Measurements from ENCODE around the gene PFAS. TPM values are rescaled to one million over a fixed set of nuclear protein-coding genes. Genes with fewer than 3 reads are reported as not detected.

Gene PFAS
- total and polyA plus RNA-seq, 10 of the 15 experiments (the other 5 are each of a cell fraction or from before 2014, with no cell fraction given), result 13.9 to 122 (median 47.2) TPM

DNA sequence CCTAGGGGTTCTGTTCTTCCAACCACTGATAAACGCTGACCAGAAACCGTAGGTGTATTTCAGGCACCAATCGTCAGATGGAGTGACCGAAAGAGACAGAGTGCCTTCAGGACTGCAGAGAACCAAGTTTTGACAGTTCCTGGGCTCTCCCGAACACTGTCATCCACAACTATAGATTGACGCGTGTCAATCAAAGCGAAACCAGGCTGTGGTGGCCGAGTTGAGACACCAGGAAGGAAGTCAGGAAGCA lies 26.8 kb upstream of the PFAS start (continued):
- TF ChIP-seq CHD2 (IDR thresholded peaks at IDR 0.05; ENCODE audit: borderline replicate concordance, low read depth, low read length) (no peak), RFX5 (IDR thresholded peaks at IDR 0.05; ENCODE audit: low read depth, low read length) (no peak), JUNB (IDR thresholded peaks at IDR 0.05) (0 out of 2 replicates have a peak, but pooled peaks have one; percentile 2), KLF5 (IDR thresholded peaks at IDR 0.05; ENCODE audit: partially characterized antibody) (no peak), FOXK2 (IDR thresholded peaks at IDR 0.05) (no peak), POU2F2 (IDR thresholded peaks at IDR 0.05; ENCODE audit: borderline replicate concordance, low read depth, low read length) (no peak), YY1 (IDR thresholded peaks at IDR 0.05; ENCODE audit: low read depth, low read length) (no peak), SMC3 (IDR thresholded peaks at IDR 0.05; ENCODE audit: borderline replicate concordance, low read length) (no peak), NR2C2 (IDR thresholded peaks at IDR 0.05; ENCODE audit: borderline replicate concordance, control insufficient read depth, insufficient read length, low read depth) (no peak), NFIC (IDR thresholded peaks at IDR 0.05; ENCODE audit: low read depth, low read length) (no peak), PAX5 (IDR thresholded peaks at IDR 0.05; ENCODE audit: borderline replicate concordance, low read depth, low read length) (no peak; the same call in 1 of the 2 replicates), CHD4 (IDR thresholded peaks at IDR 0.05) (no peak), TBL1XR1 (IDR thresholded peaks at IDR 0.05; ENCODE audit: low read depth, low read length) (no peak), SRF (IDR thresholded peaks at IDR 0.05; ENCODE audit: low read depth in 2 of 2, low read length in 2 of 2) (no peak; a peak in 1 of 4 replicates), POLR2AphosphoS5 (IDR thresholded peaks at IDR 0.05; ENCODE audit: low read length) (no peak), POLR2A (IDR thresholded peaks at IDR 0.05; ENCODE audit: low read depth, low read length) (no peak), LARP7 (IDR thresholded peaks at IDR 0.05) (no peak), RCOR1 (conservative IDR thresholded peaks at IDR 0.05; ENCODE audit: low read depth, low read length) (no peak), EZH2 (IDR thresholded peaks at IDR 0.05; ENCODE audit: borderline replicate concordance, control insufficient read depth, low read depth, low read length) (no peak), RAD51 (IDR thresholded peaks at IDR 0.05) (no peak), TCF3 (IDR thresholded peaks at IDR 0.05; ENCODE audit: borderline replicate concordance, insufficient read depth, low read depth, low read length) (no peak), FOXM1 (IDR thresholded peaks at IDR 0.05; ENCODE audit: low read depth, low read length) (no peak), BHLHE40 (IDR thresholded peaks at IDR 0.05; ENCODE audit: borderline replicate concordance in 1 of 2, low read depth in 2 of 2, low read length in 1 of 2) (no peak), ATF3 (IDR thresholded peaks at IDR 0.05; ENCODE audit: borderline replicate concordance, extremely low read depth, low read depth, low read length) (no peak), CHD1 (IDR thresholded peaks at IDR 0.05; ENCODE audit: low read depth, low read length) (no peak), ZZZ3 (IDR thresholded peaks at IDR 0.05; ENCODE audit: control insufficient read depth, insufficient read length, low read depth) (no peak)
- TF ChIP-seq, protein P1, sequence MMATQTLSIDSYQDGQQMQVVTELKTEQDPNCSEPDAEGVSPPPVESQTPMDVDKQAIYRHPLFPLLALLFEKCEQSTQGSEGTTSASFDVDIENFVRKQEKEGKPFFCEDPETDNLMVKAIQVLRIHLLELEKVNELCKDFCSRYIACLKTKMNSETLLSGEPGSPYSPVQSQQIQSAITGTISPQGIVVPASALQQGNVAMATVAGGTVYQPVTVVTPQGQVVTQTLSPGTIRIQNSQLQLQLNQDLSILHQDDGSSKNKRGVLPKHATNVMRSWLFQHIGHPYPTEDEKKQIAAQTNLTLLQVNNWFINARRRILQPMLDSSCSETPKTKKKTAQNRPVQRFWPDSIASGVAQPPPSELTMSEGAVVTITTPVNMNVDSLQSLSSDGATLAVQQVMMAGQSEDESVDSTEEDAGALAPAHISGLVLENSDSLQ (IDR thresholded peaks at IDR 0.05), result peak; percentile 97
- TF ChIP-seq, protein P2, sequence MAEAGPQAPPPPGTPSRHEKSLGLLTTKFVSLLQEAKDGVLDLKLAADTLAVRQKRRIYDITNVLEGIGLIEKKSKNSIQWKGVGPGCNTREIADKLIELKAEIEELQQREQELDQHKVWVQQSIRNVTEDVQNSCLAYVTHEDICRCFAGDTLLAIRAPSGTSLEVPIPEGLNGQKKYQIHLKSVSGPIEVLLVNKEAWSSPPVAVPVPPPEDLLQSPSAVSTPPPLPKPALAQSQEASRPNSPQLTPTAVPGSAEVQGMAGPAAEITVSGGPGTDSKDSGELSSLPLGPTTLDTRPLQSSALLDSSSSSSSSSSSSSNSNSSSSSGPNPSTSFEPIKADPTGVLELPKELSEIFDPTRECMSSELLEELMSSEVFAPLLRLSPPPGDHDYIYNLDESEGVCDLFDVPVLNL (IDR thresholded peaks at IDR 0.05; ENCODE audit: low read depth, low read length), result no peak
- TF ChIP-seq, protein P3, sequence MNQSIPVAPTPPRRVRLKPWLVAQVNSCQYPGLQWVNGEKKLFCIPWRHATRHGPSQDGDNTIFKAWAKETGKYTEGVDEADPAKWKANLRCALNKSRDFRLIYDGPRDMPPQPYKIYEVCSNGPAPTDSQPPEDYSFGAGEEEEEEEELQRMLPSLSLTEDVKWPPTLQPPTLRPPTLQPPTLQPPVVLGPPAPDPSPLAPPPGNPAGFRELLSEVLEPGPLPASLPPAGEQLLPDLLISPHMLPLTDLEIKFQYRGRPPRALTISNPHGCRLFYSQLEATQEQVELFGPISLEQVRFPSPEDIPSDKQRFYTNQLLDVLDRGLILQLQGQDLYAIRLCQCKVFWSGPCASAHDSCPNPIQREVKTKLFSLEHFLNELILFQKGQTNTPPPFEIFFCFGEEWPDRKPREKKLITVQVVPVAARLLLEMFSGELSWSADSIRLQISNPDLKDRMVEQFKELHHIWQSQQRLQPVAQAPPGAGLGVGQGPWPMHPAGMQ (IDR thresholded peaks at IDR 0.05; ENCODE audit: borderline replicate concordance), result no peak
- TF ChIP-seq, protein P4, sequence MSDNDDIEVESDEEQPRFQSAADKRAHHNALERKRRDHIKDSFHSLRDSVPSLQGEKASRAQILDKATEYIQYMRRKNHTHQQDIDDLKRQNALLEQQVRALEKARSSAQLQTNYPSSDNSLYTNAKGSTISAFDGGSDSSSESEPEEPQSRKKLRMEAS (IDR thresholded peaks at IDR 0.05; ENCODE audit: low read depth, low read length), result 0 out of 2 replicates have a peak, but pooled peaks have one; percentile 33

Data from GM12878 (cell line).